ENCODE results near the gene PTPRN2.

Gene PTPRN2

GRCh38 chr7:158446281-158446680, 141.3 kb downstream of the PTPRN2 start:
- H3K4me3 ChIP-seq (ENCODE audit: low read length): no peak overlapping the region
- DNase-seq (ENCODE audit: low read depth): no peak
- no peak for TF ChIP-seq CTCF (conservative IDR thresholded peaks at IDR 0.05; ENCODE audit: low read length)

- no peak for TF ChIP-seq CTCF (conservative IDR thresholded peaks at IDR 0.05; ENCODE audit: low read length)
- no peak overlapping the region for H3K4me3 ChIP-seq (ENCODE audit: low read length)
- DNase-seq (ENCODE audit: low read depth): no peak
Observed at GRCh38 chr7:158445421-158446175, 142.0 kb downstream of the PTPRN2 start.

GRCh38 chr7:158444501-158445420, 142.9 kb downstream of the PTPRN2 start:
- no peak overlapping the region for H3K4me3 ChIP-seq (ENCODE audit: low read length)
- no peak for TF ChIP-seq CTCF (conservative IDR thresholded peaks at IDR 0.05; ENCODE audit: low read length)
- DNase-seq (ENCODE audit: low read depth): no peak

- no peak for TF ChIP-seq CTCF (conservative IDR thresholded peaks at IDR 0.05; ENCODE audit: low read length)
- H3K4me3 ChIP-seq (ENCODE audit: low read length): no peak overlapping the region
- DNase-seq (ENCODE audit: low read depth): no peak
Observed at GRCh38 chr7:158443688-158444483, 143.7 kb downstream of the PTPRN2 start.

DNA sequence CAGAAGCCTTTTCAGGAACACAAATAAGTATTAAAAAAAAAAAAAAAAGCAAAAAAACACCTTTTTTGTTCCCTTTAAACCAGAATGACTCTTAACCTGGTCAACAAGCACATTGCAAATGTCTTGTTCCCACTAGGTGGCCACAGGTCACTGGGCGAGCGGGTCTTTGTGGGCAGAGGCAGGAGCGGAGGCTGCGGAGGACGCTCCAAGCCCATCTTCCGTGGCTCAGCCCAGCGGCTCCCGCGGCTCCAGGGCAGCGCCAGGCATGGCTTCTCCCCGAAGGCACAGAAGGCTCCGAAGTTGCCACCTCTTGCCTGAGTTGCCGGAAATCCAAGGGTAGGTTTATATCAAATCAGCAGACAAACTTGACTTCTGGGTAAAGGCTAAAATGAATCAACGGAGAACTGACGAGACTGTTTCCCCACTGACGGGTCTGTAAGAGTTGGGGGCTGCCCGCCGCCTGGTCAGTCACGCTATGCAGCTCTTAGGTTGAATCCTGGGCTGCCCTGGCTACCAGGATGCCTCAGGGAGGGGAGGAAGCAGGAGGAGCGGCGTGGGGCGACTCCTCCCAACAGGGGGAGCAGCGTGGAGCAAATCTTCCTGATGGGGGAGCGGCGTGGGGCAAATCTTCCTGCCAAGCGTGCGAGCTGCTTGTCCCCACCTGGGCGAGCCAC, 144.5 kb downstream of the PTPRN2 start:
- no peak for TF ChIP-seq CTCF (conservative IDR thresholded peaks at IDR 0.05; ENCODE audit: low read length)
- no peak overlapping the region for H3K4me3 ChIP-seq (ENCODE audit: low read length)
- DNase-seq (ENCODE audit: low read depth): no peak

DNA sequence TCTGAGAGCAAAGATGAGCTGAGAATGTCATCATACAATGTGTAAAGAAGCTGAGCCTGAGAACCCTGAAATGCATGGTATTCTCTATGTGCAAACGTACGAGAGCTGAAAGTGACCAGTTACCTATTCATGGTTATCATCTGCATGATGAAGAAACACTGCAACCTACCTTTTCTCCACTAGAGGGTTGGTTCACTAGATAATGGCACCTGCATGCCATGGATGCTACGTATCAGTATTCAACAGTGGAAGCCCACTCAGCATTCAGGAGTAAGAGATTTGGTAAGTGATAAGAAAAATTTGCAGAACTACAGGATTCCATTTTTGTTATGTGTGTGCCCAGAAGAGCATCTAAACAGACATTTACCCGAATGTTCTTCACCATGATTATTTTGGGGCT, 145.4 kb downstream of the PTPRN2 start:
- no peak for DNase-seq (ENCODE audit: low read depth)
- H3K4me3 ChIP-seq (ENCODE audit: low read length): no peak overlapping the region
- no peak for TF ChIP-seq CTCF (conservative IDR thresholded peaks at IDR 0.05; ENCODE audit: low read length)

Data from AG10803 (cell line).